GM18873 (cell line): ENCODE data around the gene HS2ST1.
"Not testable (repeated sequence)": the region's sequence is repeated elsewhere in the genome, so short reads cannot be mapped to it uniquely, and the experiment has no call there.

Experiments used
- ATAC-seq: cut with Tn5 transposase; IDR thresholded peaks from one replicate; pipeline ENCODE4 v1.9.1; 2021; ENCODE audit warnings: mild to moderate bottlenecking, moderate library complexity, moderate number of reproducible peaks; ENCODE audit not compliant: unreplicated experiment, low FRiP score

Gene HS2ST1

DNA sequence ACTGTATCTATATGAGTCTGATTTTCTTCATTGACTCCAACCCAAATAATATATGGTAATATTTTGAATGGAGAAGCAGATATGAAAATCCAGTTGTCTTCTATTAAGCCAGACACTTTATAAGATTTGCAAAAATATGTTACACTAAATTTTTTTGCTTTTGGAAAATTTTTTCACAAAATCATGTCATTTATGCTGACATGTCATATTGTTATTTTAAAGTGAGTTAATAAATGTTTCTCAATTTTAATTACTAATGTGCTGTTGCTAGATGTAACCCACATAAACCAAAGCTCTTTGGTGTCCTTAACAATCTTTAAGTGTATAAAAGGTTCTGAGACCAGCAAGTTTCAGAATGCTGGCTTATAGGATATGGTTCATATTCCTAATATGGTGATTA is 142.5 kb downstream of the HS2ST1 start:
- ATAC-seq: no peak

DNA sequence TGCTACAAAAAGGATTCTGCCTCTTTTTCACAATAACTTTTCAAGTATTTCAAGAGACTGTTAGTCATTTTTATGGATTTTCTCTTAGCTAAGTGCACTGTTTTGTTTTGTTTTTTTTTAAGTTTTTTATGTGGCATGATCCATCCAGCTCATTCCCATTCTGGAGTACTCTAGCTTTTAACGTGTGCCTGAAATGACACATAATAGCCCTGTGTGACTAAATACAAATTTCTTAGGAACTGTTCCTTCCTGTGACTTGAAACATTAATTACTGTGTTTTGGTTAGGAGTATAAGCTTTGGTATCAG is 143.9 kb downstream of the HS2ST1 start:
- ATAC-seq: no peak

GRCh38 chr1:87061742-87062156 is 147.3 kb downstream of the HS2ST1 start:
- peak; percentile 53 for ATAC-seq

DNA sequence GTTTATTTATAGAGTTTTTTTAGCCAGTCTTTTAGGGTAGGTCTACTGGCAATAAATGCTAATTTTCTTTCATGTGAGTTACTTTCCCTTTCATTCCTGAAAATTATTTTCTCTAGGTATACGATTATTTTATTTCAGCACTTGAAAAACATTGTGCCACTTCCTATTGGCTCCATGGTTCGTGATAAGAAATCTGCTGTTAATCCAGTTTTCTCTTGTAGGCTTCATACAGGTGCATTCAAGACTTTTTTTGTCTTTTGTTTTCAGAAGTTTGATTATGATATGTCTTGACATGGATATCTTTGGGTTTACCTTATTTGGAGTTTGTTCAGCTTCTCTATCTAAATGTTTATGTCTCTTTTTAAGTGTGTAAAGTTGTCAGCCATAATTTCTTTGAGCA is 148.3 kb downstream of the HS2ST1 start:
- no peak for ATAC-seq

- ATAC-seq: no peak
These were observed 149.9 kb downstream of the HS2ST1 start for GRCh38 chr1:87064309-87064708.

- ATAC-seq: no peak
These were observed 150.6 kb downstream of the HS2ST1 start for GRCh38 chr1:87064986-87065385.

DNA sequence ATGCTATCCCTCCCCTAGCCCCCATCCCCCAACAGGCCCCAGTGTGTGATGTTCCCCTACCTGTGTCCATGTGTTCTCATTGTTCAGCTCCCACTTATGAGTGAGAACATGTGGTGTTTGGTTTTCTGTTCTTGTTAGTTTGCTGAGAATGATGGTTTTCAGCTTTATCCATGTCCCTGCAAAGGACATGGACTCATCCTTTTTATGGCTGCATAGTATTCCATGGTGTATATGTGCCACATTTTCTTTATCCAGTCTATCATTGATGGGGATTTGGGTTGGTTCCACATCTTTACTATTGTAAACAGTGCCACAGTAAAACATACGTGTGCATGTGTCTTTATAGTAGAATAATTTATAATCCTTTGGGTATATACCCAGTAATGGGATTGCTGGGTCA is 152.3 kb downstream of the HS2ST1 start:
- not testable (repeated sequence) for ATAC-seq

GRCh38 chr1:87072411-87072810 is 158.0 kb downstream of the HS2ST1 start:
- no peak for ATAC-seq

GRCh38 chr1:87072904-87073303 is 158.5 kb downstream of the HS2ST1 start:
- no peak for ATAC-seq

- ATAC-seq: no peak
These were observed 159.8 kb downstream of the HS2ST1 start for GRCh38 chr1:87074001-87074795.

GRCh38 chr1:87077959-87078639 is 163.7 kb downstream of the HS2ST1 start:
- no peak for ATAC-seq

DNA sequence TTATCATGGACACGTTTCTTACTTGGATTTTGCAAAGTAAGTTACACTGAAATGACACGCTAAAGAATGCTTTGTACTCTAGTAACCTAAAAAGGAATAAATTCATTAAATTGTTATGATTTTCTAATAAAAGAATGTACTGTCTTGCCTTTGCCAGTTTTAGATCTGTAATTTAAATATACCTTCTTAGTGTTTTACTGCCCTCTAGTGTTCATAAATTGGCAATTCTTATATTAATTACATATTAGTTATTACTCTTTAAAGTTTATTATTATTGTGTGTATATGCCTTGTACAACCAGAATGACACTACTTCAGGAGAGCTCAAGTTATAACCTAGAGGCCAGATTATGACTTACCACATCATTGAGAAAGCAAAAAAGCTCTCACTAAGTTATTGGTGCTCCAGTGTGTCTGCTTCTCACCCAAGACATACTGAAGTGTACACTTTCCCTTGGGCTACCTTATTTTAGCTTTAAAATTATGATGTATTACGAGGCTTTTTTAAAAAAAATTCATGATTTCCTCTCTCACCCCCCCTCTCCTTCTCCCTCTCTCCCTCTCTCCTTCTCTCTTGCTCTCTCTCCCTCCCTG is 169.9 kb downstream of the HS2ST1 start:
- no peak for ATAC-seq

DNA sequence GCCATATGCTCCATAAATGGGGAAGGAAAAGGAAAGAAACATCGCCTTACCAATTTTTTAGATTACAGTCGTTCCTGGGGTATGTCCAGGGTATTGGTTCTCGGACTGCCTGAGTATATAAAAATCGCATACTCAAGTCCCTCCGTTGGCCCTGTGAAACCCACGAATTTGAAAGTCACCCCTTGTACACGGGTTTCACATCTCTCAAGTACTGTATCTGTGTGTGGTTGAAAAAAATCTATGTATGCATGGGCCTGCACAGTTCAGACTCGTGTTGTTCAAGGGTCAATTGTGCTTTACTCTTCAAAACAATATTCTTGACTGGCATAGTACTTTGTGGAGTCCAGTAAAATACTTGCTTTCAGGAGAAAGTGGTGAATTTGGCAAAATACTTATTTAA is 171.7 kb downstream of the HS2ST1 start:
- ATAC-seq: no peak

GRCh38 chr1:87089070-87089736 is 174.8 kb downstream of the HS2ST1 start:
- no peak for ATAC-seq

- ATAC-seq: no peak
These were observed 175.4 kb downstream of the HS2ST1 start for GRCh38 chr1:87089823-87090222.

- no peak for ATAC-seq
These were observed 177.0 kb downstream of the HS2ST1 start for GRCh38 chr1:87091425-87091824.

DNA sequence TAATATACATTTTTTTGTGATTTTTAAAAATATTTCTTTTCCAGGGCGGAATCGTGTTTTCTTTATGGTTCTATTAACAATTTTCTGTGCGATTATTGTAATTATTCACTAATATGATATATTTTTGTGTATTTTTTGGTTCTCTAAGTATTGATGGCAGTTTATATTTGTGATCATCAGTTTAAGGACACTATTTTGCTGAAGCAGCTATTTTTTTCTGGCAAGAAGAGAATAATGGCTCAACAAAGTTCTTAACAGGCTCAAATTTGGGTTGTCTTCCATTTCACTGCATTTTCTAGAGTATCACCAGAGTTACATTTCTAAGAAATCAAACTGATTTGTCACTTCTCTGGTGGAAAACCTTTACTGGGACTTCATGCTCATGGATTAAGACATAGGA is 178.4 kb downstream of the HS2ST1 start:
- ATAC-seq: no peak

DNA sequence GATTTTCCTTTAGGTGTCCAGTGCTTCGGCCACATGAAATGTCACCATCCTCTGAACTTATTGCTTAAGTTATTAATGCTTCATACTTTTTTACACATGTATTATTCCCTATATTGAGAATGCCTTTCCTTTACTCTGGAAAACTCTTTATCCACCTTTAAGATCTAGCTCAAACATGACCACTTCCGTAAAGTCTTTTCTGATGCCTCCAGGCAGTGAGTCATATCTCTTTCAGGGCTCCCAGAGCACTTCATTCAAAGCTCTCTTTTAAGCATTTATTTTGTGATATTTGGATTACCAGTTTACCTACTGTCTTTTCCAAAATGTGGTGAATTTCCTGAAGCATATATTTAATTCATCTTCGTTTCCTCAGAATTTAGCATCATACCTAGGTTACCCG is 178.9 kb downstream of the HS2ST1 start:
- no peak for ATAC-seq

- no peak for ATAC-seq
These were observed 179.8 kb downstream of the HS2ST1 start for GRCh38 chr1:87094238-87094637.

GRCh38 chr1:87100271-87100670 is 185.8 kb downstream of the HS2ST1 start:
- no peak for ATAC-seq

- no peak for ATAC-seq
These were observed 188.6 kb downstream of the HS2ST1 start for GRCh38 chr1:87103074-87103473.
